Neuronal stem cell (in vitro differentiated cells): ENCODE results near the gene PICK1.
"Not testable (repeated sequence)": the region's sequence is repeated elsewhere in the genome, so short reads cannot be mapped to it uniquely, and the experiment has no call there.

Source experiments
- DNase-seq: peaks from one replicate; pipeline ENCODE4 v3.0.0-alpha.2; 2013; ENCODE audit warnings: low spot score
- H2AFZ ChIP-seq: one replicate; pipeline ENCODE4 v1.6.1; 2013; ENCODE audit warnings: mild to moderate bottlenecking, low read length, inconsistent platforms
- H2AK5ac ChIP-seq: 2 replicates; pipeline ENCODE4 v1.6.1; 2013; ENCODE audit warnings: low read depth, mild to moderate bottlenecking, inconsistent platforms, low read length, moderate library complexity, mixed read lengths
- H2BK120ac ChIP-seq: 2 replicates; pipeline ENCODE4 v1.6.1; 2013; ENCODE audit warnings: low read depth, mild to moderate bottlenecking, inconsistent platforms, low read length, moderate library complexity, mixed read lengths
- H2BK12ac ChIP-seq: one replicate; pipeline ENCODE4 v1.6.1; 2013; ENCODE audit warnings: low read length, inconsistent platforms
- H2BK15ac ChIP-seq: 2 replicates; pipeline ENCODE4 v1.6.1; 2013; ENCODE audit warnings: mild to moderate bottlenecking, low read length, inconsistent platforms, mixed read lengths
- H2BK5ac ChIP-seq: one replicate; pipeline ENCODE4 v1.6.1; 2013; ENCODE audit warnings: inconsistent platforms, mild to moderate bottlenecking, low read length, moderate library complexity
- H3K14ac ChIP-seq: one replicate; pipeline ENCODE4 v1.6.1; 2013; ENCODE audit warnings: low read length, inconsistent platforms
- H3K18ac ChIP-seq: 2 replicates; pipeline ENCODE4 v1.6.1; 2013; ENCODE audit warnings: low read length, inconsistent platforms
- H3K23ac ChIP-seq: 2 replicates; pipeline ENCODE4 v1.6.1; 2013; ENCODE audit warnings: low read depth, mild to moderate bottlenecking, mixed read lengths, low read length, inconsistent platforms; ENCODE audit not compliant: poor library complexity
- H3K27ac ChIP-seq: replicated peaks from 3 replicates; pipeline ENCODE4 v1.5.1; 2013; ENCODE audit warnings: low read length, inconsistent platforms
- H3K27me3 ChIP-seq, 3 experiments: 2 replicates each; pipeline ENCODE4 v1.6.1; 2013; ENCODE audit warnings: low read length in 3 of 3, mild to moderate bottlenecking in 2 of 3, inconsistent platforms in 1 of 3, low read depth in 1 of 3, mixed read lengths in 1 of 3, moderate library complexity in 1 of 3; ENCODE audit not compliant: control insufficient read depth in 3 of 3, insufficient read depth in 3 of 3
- H3K36me3 ChIP-seq, 2 donors: replicated peaks in 1 of 2; 2 replicates each; pipeline ENCODE4 v1.6.1; 2013; ENCODE audit warnings: low read length in 2 of 2; ENCODE audit not compliant: control insufficient read depth in 2 of 2, insufficient read depth in 2 of 2
- H3K4ac ChIP-seq: 2 replicates; pipeline ENCODE4 v1.6.1; 2013; ENCODE audit warnings: inconsistent platforms, mild to moderate bottlenecking, low read length, moderate library complexity
- H3K4me1 ChIP-seq, 2 donors: 1 replicate in 1 of 2; 2 replicates in 1 of 2; pipeline ENCODE4 v1.6.1; 2013; ENCODE audit warnings: low read length in 2 of 2, low read depth in 1 of 2; ENCODE audit not compliant: control insufficient read depth in 2 of 2, insufficient read depth in 1 of 2
- H3K4me2 ChIP-seq: one replicate; pipeline ENCODE4 v1.6.1; 2013; ENCODE audit warnings: mild to moderate bottlenecking, low read length, inconsistent platforms; ENCODE audit not compliant: insufficient read depth, poor library complexity, severe bottlenecking
- H3K4me3 ChIP-seq, 2 donors: 2 replicates each; pipeline ENCODE4 v1.5.1; 2013; ENCODE audit warnings: low read length in 2 of 2, mild to moderate bottlenecking in 2 of 2, inconsistent platforms in 1 of 2, moderate library complexity in 1 of 2
- H3K79me1 ChIP-seq: one replicate; pipeline ENCODE4 v1.6.1; 2013; ENCODE audit warnings: low read depth, mild to moderate bottlenecking, inconsistent platforms, low read length, moderate library complexity
- H3K9ac ChIP-seq: one replicate; pipeline ENCODE4 v1.6.1; 2013; ENCODE audit warnings: mild to moderate bottlenecking, low read depth, low read length, inconsistent platforms; ENCODE audit not compliant: poor library complexity
- H3K9me3 ChIP-seq, 2 donors: replicated peaks in 1 of 2; 2 replicates each; pipeline versions ENCODE3 to v1.6.1; 2013; ENCODE audit warnings: low read length in 2 of 2, mild to moderate bottlenecking in 2 of 2, inconsistent platforms in 1 of 2, low read depth in 1 of 2, mixed read lengths in 1 of 2, moderate library complexity in 1 of 2; ENCODE audit not compliant: control insufficient read depth in 2 of 2, insufficient read depth in 1 of 2
- H4K8ac ChIP-seq: one replicate; pipeline ENCODE4 v1.6.1; 2013; ENCODE audit warnings: low read depth, mild to moderate bottlenecking, inconsistent platforms, low read length, moderate library complexity
- H4K91ac ChIP-seq: one replicate; pipeline ENCODE4 v1.6.1; 2013; ENCODE audit warnings: low read length, low read depth, mild to moderate bottlenecking, inconsistent platforms; ENCODE audit not compliant: poor library complexity
- WGBS, 2 donors: extraction: QIAGEN DNeasy Blood & Tissue Kit; methylation state at CpG; one replicate each; pipeline ENCODE4 v1.1.7; 2013; ENCODE audit warnings: missing lambda C conversion rate in 2 of 2, mixed read lengths in 1 of 2; ENCODE audit not compliant: insufficient read length in 2 of 2, insufficient replicate concordance in 1 of 2; ENCODE audit errors: extremely low coverage in 2 of 2; 5-methylcytosine and 5-hydroxymethylcytosine counted together

PICK1 gene

DNA sequence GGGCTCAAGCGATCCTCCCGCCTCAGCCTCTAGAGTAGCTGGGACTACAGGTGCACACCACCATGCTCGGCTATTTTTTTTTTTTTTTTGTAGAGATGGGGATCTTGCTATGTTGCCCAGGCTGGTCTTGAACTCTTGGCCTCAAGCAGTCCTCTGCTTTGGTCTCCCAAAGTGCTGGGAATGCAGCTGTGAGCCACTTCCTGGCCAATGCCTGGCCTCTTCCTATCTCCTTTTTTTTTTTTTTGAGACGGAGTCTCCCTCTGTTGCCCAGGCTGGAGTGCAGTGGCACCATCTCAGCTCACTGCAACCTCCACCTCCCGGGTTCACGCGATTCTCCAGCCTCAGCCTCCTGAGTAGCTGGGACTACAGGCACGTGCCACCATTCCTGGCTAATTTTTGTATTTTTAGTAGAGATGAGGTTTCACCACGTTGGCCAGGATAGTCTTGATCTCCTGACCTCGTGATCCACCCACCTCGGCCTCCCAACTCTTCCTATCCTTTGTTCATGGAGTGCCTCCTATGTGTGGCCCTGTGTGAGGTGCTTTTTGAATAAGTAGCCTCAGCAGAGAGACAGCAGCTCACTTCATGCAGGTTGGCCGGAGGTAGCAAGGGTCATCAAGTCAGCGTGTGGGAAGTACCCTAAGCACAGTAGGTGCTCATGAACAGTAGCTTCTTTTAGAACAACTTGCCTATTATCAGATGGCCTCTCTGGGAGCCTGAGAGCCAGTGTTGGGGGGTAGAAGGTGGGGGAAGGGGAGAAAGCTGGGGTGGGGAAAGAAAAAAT, 19.6 kb upstream of the PICK1 start:
- not testable (repeated sequence) for H3K4me3 ChIP-seq, H3K23ac ChIP-seq, H3K4ac ChIP-seq, H3K9ac ChIP-seq, H3K4me2 ChIP-seq, H2BK15ac ChIP-seq, H4K91ac ChIP-seq, H2AK5ac ChIP-seq, H2BK120ac ChIP-seq, H3K14ac ChIP-seq, H3K9me3 ChIP-seq, H2BK5ac ChIP-seq, H4K8ac ChIP-seq, H2BK12ac ChIP-seq, H3K27me3 ChIP-seq, H3K79me1 ChIP-seq, H3K27ac ChIP-seq, H3K36me3 ChIP-seq, DNase-seq, H2AFZ ChIP-seq
- peak overlapping the region; percentile 4 for H3K18ac ChIP-seq
- peaks cover 28 to 36% of the 10 kb centered on the region in 2 donors for H3K4me1 ChIP-seq
- no CpG with 5 or more reads among the region's 13 CpGs for WGBS, 2 donors

- Histone ChIP-seq H4K91ac (no peak overlapping the region), H2AK5ac (peak overlapping the region; percentile 14), H2AFZ (no peak overlapping the region), H2BK15ac (peak overlapping the region; percentile 52), H3K23ac (no peak overlapping the region), H3K36me3 (no peaks in the 10 kb centered on the region), H3K18ac (peak overlapping the region; percentile 44), H2BK120ac (no peak overlapping the region), H3K4me3 (no peak overlapping the region), H4K8ac (no peak overlapping the region), H3K14ac (no peak overlapping the region), H3K4me2 (no peak overlapping the region), H2BK5ac (peak overlapping the region; percentile 68), H3K4me1 (peaks cover 22 to 29% of the 10 kb centered on the region in 2 donors), H3K9me3 (no peaks in the 10 kb centered on the region), H3K27ac (no peak overlapping the region), H3K9ac (no peak overlapping the region), H3K27me3 (no peaks in the 10 kb centered on the region), H3K4ac (no peak overlapping the region), H3K79me1 (no peaks in the 10 kb centered on the region), H2BK12ac (peak overlapping the region; percentile 93)
- DNase-seq: no peak
- WGBS, 2 donors: no CpG with 5 or more reads among the region's 23 CpGs
These were observed 18.8 kb upstream of the PICK1 start for GRCh38 chr22:38038426-38038825.

DNA sequence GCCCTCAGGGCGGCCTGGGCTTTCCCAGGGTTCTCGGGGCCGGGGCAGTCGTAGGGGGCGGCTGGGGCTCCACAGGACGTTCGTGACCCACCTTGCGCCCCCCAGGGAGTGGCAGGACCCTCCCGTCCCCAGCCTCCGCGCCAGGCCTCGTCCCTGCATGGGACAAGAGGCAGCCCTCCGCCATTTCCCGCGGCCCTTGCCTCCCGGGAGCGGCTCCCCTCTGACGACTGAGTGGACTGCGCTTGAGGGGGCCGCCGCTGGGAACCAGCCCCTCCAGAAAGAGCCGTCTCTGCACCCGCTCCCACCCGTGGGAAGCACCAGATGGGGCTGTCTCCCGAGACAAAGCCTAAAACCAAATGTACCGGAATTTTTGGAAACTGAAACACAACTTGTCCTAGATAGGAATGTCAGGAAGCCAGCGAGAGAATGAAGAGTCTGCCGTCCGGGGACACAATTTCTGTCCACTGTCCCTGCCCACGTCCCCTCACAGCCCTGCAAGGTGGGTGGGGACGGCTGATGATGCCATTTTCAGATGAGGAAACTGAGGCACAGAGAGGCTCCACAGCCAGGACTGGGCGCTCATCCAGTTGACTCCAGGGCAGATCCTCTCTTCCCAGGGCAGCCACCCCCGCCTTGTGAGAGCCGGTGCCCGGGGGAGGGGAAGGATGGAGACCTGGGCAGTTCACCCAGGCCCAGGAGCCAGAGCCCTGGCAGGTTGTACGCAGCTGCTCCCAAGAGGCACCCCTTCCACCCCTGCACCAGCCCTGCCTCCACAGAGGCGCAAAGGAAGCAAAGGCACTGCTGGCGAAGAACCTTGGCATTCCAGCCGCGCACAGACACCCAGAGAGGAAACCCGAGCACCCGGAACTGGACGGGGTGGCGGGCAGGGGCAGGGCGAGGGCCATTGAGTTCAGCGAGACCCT, 18.1 kb upstream of the PICK1 start:
- Histone ChIP-seq H2BK12ac (no peak overlapping the region), H2BK15ac (peak overlapping the region; percentile 52), H2BK120ac (no peak overlapping the region), H4K91ac (no peak overlapping the region), H3K9me3 (no peaks in the 10 kb centered on the region), H4K8ac (no peak overlapping the region), H3K4me2 (no peak overlapping the region), H3K23ac (peak overlapping the region; percentile 39), H3K14ac (peak overlapping the region; percentile 57), H3K27me3 (no peaks in the 10 kb centered on the region), H3K4me3 (no peak overlapping the region), H2AFZ (peak overlapping the region; percentile 53), H2BK5ac (no peak overlapping the region), H3K36me3 (no peaks in the 10 kb centered on the region), H3K79me1 (no peaks in the 10 kb centered on the region), H3K18ac (peak overlapping the region; percentile 83), H2AK5ac (peak overlapping the region; percentile 94), H3K4ac (no peak overlapping the region), H3K4me1 (peaks cover 16 to 22% of the 10 kb centered on the region in 2 donors), H3K27ac (no peak overlapping the region), H3K9ac (no peak overlapping the region)
- no peak for DNase-seq
- no CpG with 5 or more reads among the region's 46 CpGs for WGBS, 2 donors
